Fibroblast of pulmonary artery (primary cell): ENCODE data around the gene MYO1D.

Experiments
- DNase-seq: peaks from one replicate; pipeline ENCODE4 v3.0.0-alpha.2; 2010; ENCODE audit warnings: low read depth
- H3K4me3 ChIP-seq: replicated peaks from 2 replicates; pipeline ENCODE4 v1.5.1; 2011; ENCODE audit warnings: low read depth, mild to moderate bottlenecking, control low read depth, low read length, moderate library complexity
- TF ChIP-seq, protein P1 (sequence below): IDR thresholded peaks from 2 replicates; pipeline ENCODE4 v1.5.1; 2011; ENCODE audit warnings: mild to moderate bottlenecking, control low read depth, low read length, inconsistent platforms; ENCODE audit errors: missing control alignments

MYO1D gene

GRCh38 chr17:32470405-32471167 lies 406.3 kb downstream of the MYO1D start:
- TF ChIP-seq, protein P1, sequence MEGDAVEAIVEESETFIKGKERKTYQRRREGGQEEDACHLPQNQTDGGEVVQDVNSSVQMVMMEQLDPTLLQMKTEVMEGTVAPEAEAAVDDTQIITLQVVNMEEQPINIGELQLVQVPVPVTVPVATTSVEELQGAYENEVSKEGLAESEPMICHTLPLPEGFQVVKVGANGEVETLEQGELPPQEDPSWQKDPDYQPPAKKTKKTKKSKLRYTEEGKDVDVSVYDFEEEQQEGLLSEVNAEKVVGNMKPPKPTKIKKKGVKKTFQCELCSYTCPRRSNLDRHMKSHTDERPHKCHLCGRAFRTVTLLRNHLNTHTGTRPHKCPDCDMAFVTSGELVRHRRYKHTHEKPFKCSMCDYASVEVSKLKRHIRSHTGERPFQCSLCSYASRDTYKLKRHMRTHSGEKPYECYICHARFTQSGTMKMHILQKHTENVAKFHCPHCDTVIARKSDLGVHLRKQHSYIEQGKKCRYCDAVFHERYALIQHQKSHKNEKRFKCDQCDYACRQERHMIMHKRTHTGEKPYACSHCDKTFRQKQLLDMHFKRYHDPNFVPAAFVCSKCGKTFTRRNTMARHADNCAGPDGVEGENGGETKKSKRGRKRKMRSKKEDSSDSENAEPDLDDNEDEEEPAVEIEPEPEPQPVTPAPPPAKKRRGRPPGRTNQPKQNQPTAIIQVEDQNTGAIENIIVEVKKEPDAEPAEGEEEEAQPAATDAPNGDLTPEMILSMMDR, result no peak
- H3K4me3 ChIP-seq, result no peak overlapping the region
- no peak for DNase-seq

GRCh38 chr17:32467949-32468348 lies 409.0 kb downstream of the MYO1D start:
- DNase-seq, result no peak
- H3K4me3 ChIP-seq, result no peak overlapping the region
- TF ChIP-seq, protein P1, result no peak

DNA sequence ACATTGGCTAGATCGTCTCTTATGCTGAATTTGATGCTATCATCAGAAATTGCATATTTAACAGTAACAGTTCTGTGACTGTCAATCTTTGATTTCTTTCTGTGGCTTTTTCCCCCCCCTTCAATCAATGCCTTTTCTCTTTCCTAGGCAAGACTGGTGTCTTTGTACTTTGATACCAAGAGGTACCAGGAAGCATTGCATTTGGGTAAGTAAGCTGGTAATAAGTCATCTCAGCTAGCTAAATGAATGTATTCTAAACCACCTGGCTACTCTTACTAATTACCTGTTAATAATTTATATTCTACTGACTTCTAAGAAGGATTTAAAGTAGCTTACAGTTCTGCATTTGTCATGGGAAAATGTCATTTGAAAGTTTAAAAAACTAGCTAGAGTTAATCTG lies 412.6 kb downstream of the MYO1D start:
- TF ChIP-seq, protein P1, result no peak
- H3K4me3 ChIP-seq, result no peak overlapping the region

DNA sequence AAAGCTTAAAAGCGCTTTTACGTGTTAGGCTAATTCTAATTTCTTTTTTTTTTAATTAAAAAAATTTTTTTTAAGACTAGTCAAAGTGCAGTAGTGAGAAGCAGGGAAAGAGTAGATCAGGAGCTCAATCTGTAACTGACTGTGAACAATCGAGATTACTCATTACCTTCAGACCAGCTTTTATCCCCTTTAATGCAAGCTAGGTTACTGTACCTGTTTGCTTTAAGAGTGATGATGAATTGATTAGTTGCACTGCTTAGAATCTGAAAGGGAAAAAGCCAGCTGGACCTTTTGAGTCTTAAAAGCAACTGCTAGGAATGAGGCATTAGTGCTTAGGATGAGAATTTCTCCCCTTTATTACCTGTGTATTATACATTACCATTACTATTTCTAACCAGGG lies 413.6 kb downstream of the MYO1D start:
- no peak overlapping the region for H3K4me3 ChIP-seq
- TF ChIP-seq, protein P1, result no peak
- DNase-seq, result no peak

More for the DNA sequence above, 412.6 kb downstream of the MYO1D start:
- DNase-seq, result no peak

DNA sequence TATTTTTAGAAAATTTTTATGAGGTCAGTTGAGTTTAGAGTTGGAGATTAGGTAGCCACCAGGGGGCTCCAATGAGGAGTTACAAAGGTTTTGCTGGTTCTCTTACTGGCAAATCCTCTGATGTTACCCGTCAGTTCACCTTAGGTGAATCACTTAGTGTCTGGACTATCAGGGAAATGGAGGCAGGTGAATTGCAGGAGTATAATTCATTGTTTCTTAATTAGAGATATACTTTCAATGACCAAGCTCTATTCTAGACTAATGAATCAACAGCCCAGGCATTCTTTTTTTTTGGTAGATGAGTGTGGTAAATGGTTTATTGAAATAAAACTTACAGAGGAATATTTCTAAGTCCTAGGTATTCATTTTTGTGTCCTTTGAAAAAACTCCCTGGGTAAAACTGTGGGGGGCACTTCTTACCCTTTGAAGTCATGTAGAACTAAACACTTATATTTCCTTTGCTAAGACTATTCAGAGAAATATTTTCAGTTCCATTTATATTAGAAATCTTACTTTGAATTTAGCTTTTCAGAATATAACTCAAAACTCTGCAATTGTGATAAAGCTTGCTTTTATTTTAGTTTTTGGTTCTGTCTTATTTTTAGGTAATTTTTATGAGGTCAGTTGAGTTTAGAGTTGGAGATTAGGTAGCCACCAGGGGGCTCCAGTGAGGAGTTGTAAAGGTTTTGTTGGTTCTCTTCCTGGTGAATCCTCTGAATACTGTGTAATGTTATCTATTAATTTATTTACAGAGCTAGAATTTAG lies 414.9 kb downstream of the MYO1D start:
- peak; percentile 67 for DNase-seq
- H3K4me3 ChIP-seq, result no peak overlapping the region
- TF ChIP-seq, protein P1, result peak; percentile 67

GRCh38 chr17:32461498-32461852 lies 415.4 kb downstream of the MYO1D start:
- TF ChIP-seq, protein P1, result no peak
- H3K4me3 ChIP-seq, result no peak overlapping the region
- DNase-seq, result no peak
